Neural progenitor cell (in vitro differentiated cells): ENCODE measurements around the gene RELB. TPM values are rescaled to one million over a fixed set of nuclear protein-coding genes. Genes with fewer than 3 reads are reported as not detected.

Experiments
- DNase-seq: peaks from one replicate; pipeline ENCODE4 v3.0.0-alpha.2; 2016; ENCODE audit warnings: low spot score
- H2AFZ ChIP-seq: fragments of 200-600 bp; sonication (generic); replicated peaks from 2 replicates; pipeline ENCODE4 v1.6.1; 2016; ENCODE audit warnings: antibody characterized with exemption
- H3F3A ChIP-seq: fragments of 200-600 bp; sonication (generic); 2 replicates; pipeline ENCODE4 v1.6.1; 2016; ENCODE audit warnings: antibody characterized with exemption, low read depth
- H3K27ac ChIP-seq: fragments of 200-600 bp; sonication (generic); 2 replicates; pipeline ENCODE4 v1.5.1; 2016; ENCODE audit warnings: mild to moderate bottlenecking
- H3K27me3 ChIP-seq: fragments of 200-600 bp; sonication (generic); 2 replicates; pipeline ENCODE4 v1.6.1; 2016; ENCODE audit warnings: mild to moderate bottlenecking, moderate library complexity
- H3K36me3 ChIP-seq: fragments of 200-600 bp; sonication (generic); 2 replicates; pipeline ENCODE4 v1.5.1; 2016
- H3K4me1 ChIP-seq: fragments of 200-600 bp; sonication (generic); 2 replicates; pipeline ENCODE4 v1.6.1; 2016; ENCODE audit warnings: mixed run types
- H3K4me2 ChIP-seq: fragments of 200-600 bp; sonication (generic); 2 replicates; pipeline ENCODE4 v1.6.1; 2016
- H3K4me3 ChIP-seq: fragments of 200-600 bp; sonication (generic); 2 replicates; pipeline ENCODE4 v1.5.1; 2016
- H3K79me2 ChIP-seq: fragments of 200-600 bp; sonication (generic); 2 replicates; pipeline ENCODE4 v1.6.1; 2016; ENCODE audit warnings: low read depth
- H3K9ac ChIP-seq: fragments of 200-600 bp; sonication (generic); 2 replicates; pipeline ENCODE4 v1.6.1; 2016
- H3K9me3 ChIP-seq: fragments of 200-600 bp; sonication (generic); 2 replicates; pipeline ENCODE4 v1.5.1; 2016; ENCODE audit warnings: low read depth
- H4K20me1 ChIP-seq: fragments of 200-600 bp; sonication (generic); 2 replicates; pipeline ENCODE4 v1.6.1; 2016; ENCODE audit warnings: low read depth
- H3K27ac Mint-ChIP-seq: 3 replicates; pipeline ENCODE4 v1.8.0; 2021; ENCODE audit warnings: mixed read lengths
- H3K27me3 Mint-ChIP-seq: 2 replicates; pipeline ENCODE4 v1.8.0; 2022; ENCODE audit warnings: low read depth, mild to moderate bottlenecking, inconsistent platforms, moderate library complexity, mixed read lengths; ENCODE audit not compliant: insufficient read depth
- H3K36me3 Mint-ChIP-seq: 3 replicates; pipeline ENCODE4 v1.8.0; 2021; ENCODE audit warnings: mixed read lengths
- H3K4me1 Mint-ChIP-seq: 3 replicates; pipeline ENCODE4 v1.8.0; 2021; ENCODE audit warnings: mixed read lengths
- H3K4me3 Mint-ChIP-seq: 3 replicates; pipeline ENCODE4 v1.8.0; 2021; ENCODE audit warnings: mild to moderate bottlenecking, moderate library complexity, mixed read lengths
- H3K9me3 Mint-ChIP-seq: 3 replicates; pipeline ENCODE4 v1.8.0; 2020; ENCODE audit warnings: mixed read lengths
- EZH2 ChIP-seq: fragments of 200-600 bp; sonication (generic); IDR thresholded peaks from 2 replicates; pipeline ENCODE4 v1.6.1; 2017; ENCODE audit warnings: antibody characterized with exemption, mild to moderate bottlenecking, moderate library complexity
- EZH2phosphoT487 ChIP-seq: fragments of 200-600 bp; sonication (generic); IDR thresholded peaks from 2 replicates; pipeline ENCODE4 v1.6.1; 2017; ENCODE audit warnings: antibody characterized with exemption
- total RNA-seq: library from RNA; depleted of rRNA; stranded (reverse); fragments of >200 nt; gene quantifications from 2 replicates; pipeline ENCODE4 v1.2.3, GENCODE V29; 2015; ENCODE audit warnings: low replicate concordance
- TF ChIP-seq, protein P1 (sequence below): fragments of 200-600 bp; sonication (generic); IDR thresholded peaks from 2 replicates; pipeline ENCODE4 v1.5.1; 2017; ENCODE audit warnings: antibody characterized with exemption, mild to moderate bottlenecking

The RELB gene
- total RNA-seq, 1 donor from 2014 or later = 0.43 TPM

DNA sequence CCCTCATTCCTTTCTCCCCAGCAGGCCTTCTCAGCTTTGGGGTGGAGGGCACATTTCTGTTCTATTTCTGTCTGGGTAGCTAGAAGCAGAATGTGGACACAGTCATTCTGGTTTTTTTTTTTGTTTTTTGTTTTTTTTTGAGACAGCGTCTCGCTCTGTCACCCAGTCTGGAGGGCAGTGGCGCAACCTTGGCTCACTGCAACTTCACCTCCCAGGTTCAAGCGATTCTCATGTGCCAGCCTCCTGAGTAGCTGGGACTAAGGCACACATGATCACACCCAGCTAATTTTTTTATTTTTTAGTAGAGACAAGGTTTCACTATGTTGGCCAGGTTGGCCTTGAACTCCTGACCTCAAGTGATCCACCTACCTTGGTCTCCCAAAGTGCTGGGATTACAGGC, 25.8 kb upstream of the RELB start:
- H3K4me1 Mint-ChIP-seq = no peaks in the 10 kb centered on the region
- H3K27ac Mint-ChIP-seq = no peak overlapping the region
- no peaks in the 10 kb centered on the region for H4K20me1 ChIP-seq
- no peak for DNase-seq
- H3F3A ChIP-seq = no peaks in the 10 kb centered on the region
- H3K9me3 Mint-ChIP-seq = no peaks in the 10 kb centered on the region
- no peak overlapping the region for H3K4me2 ChIP-seq
- no peak overlapping the region for H2AFZ ChIP-seq
- no peaks in the 10 kb centered on the region for H3K9me3 ChIP-seq
- H3K36me3 ChIP-seq = no peaks in the 10 kb centered on the region
- H3K9ac ChIP-seq = no peak overlapping the region
- H3K27ac ChIP-seq = no peak overlapping the region
- no peaks in the 10 kb centered on the region for H3K4me1 ChIP-seq
- H3K4me3 ChIP-seq = no peak overlapping the region
- no peak for TF ChIP-seq EZH2
- TF ChIP-seq, protein P1, sequence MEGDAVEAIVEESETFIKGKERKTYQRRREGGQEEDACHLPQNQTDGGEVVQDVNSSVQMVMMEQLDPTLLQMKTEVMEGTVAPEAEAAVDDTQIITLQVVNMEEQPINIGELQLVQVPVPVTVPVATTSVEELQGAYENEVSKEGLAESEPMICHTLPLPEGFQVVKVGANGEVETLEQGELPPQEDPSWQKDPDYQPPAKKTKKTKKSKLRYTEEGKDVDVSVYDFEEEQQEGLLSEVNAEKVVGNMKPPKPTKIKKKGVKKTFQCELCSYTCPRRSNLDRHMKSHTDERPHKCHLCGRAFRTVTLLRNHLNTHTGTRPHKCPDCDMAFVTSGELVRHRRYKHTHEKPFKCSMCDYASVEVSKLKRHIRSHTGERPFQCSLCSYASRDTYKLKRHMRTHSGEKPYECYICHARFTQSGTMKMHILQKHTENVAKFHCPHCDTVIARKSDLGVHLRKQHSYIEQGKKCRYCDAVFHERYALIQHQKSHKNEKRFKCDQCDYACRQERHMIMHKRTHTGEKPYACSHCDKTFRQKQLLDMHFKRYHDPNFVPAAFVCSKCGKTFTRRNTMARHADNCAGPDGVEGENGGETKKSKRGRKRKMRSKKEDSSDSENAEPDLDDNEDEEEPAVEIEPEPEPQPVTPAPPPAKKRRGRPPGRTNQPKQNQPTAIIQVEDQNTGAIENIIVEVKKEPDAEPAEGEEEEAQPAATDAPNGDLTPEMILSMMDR = no peak
- TF ChIP-seq EZH2phosphoT487 = no peak
- H3K79me2 ChIP-seq = no peaks in the 10 kb centered on the region
- H3K27me3 Mint-ChIP-seq = no peaks in the 10 kb centered on the region
- H3K4me3 Mint-ChIP-seq = no peak overlapping the region
- H3K36me3 Mint-ChIP-seq = peaks cover 16% of the 10 kb centered on the region
- H3K27me3 ChIP-seq = no peaks in the 10 kb centered on the region

DNA sequence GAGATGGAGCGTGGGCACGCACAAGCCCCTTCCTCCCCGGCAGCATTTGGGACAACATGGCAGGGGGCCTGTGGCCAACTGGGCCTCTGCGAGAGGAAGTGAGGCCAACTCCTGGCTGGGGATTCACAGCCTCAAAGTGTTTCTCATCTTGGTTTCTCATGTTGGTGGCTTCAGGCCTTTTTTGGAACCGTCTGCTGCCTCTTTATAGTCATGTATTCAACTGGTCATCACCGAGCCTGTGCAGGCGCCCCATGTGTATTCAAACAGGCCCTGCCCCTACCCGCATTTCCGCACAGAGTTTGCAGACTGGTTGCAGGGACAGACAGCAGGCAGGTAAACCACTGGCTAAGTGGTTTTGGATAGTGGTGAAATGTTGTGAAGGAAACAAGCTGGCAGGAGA, 17.3 kb upstream of the RELB start:
- TF ChIP-seq, protein P1 = no peak
- TF ChIP-seq EZH2 = no peak
- TF ChIP-seq EZH2phosphoT487 = no peak
- H3K79me2 ChIP-seq = no peaks in the 10 kb centered on the region
- H3K27ac ChIP-seq = no peak overlapping the region
- DNase-seq = no peak
- no peaks in the 10 kb centered on the region for H4K20me1 ChIP-seq
- no peak overlapping the region for H3K27ac Mint-ChIP-seq
- no peaks in the 10 kb centered on the region for H3F3A ChIP-seq
- H3K36me3 ChIP-seq = no peaks in the 10 kb centered on the region
- H3K9me3 ChIP-seq = no peaks in the 10 kb centered on the region
- no peaks in the 10 kb centered on the region for H3K27me3 ChIP-seq
- no peaks in the 10 kb centered on the region for H3K4me1 ChIP-seq
- no peak overlapping the region for H3K4me3 ChIP-seq
- no peak overlapping the region for H2AFZ ChIP-seq
- H3K4me2 ChIP-seq = no peak overlapping the region
- no peak overlapping the region for H3K4me3 Mint-ChIP-seq
- H3K9me3 Mint-ChIP-seq = no peaks in the 10 kb centered on the region
- H3K27me3 Mint-ChIP-seq = peaks cover 2% of the 10 kb centered on the region
- H3K4me1 Mint-ChIP-seq = no peaks in the 10 kb centered on the region
- H3K9ac ChIP-seq = no peak overlapping the region
- H3K36me3 Mint-ChIP-seq = peaks cover 7% of the 10 kb centered on the region

DNA sequence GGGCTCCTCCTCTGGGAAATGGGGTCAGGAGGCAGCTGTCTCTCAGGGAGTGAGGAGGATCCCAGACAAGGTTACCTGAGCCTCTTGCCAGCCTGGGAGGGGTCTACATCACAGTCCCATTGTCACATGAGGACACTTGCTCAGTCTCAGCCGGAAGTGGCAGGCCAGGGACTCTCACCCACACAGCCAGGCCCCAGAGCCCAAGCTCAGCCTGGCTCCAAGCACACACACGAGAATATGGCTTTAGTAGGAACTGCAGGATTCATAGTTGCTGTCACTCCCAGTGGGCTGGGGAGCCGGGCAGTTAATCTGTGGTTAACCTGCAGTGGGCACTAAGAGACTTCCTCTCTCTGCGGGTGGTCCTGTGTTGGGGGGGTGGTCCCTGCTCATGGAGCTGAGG, 15.8 kb upstream of the RELB start:
- Histone ChIP-seq H3K27me3 (no peaks in the 10 kb centered on the region), H4K20me1 (peaks cover 6% of the 10 kb centered on the region), H3K27ac (no peak overlapping the region), H3K36me3 (no peaks in the 10 kb centered on the region), H3K79me2 (no peaks in the 10 kb centered on the region), H3K9ac (no peak overlapping the region), H3K4me2 (no peak overlapping the region), H3K4me1 (no peaks in the 10 kb centered on the region), H2AFZ (no peak overlapping the region), H3F3A (no peaks in the 10 kb centered on the region), H3K9me3 (no peaks in the 10 kb centered on the region), H3K4me3 (no peak overlapping the region)
- Mint-ChIP-seq H3K9me3 (no peaks in the 10 kb centered on the region), H3K4me1 (no peaks in the 10 kb centered on the region), H3K36me3 (peaks cover 9% of the 10 kb centered on the region), H3K27me3 (peaks cover 2% of the 10 kb centered on the region), H3K4me3 (no peak overlapping the region), H3K27ac (no peak overlapping the region)
- DNase-seq = no peak
- TF ChIP-seq EZH2phosphoT487 (no peak), EZH2 (no peak)
- TF ChIP-seq, protein P1 = no peak
